ENCODE measurements around the gene PAPOLB. TPM values are rescaled to one million over a fixed set of nuclear protein-coding genes. Genes with fewer than 3 reads are reported as not detected.

Gene PAPOLB
- 0.05 TPM in 1 of 2 replicates, not detected in the other for total RNA-seq

GRCh38 chr7:4861673-4862072 lies at the start of gene PAPOLB:
Gene PAPOLB (minus strand): TSS chr7:4862030. CDS start chr7:4861810, 220 bp downstream.

GRCh38 chr7:4883372-4884144 lies 21.7 kb upstream of the PAPOLB start, which contains the start of gene RADIL:
Gene RADIL (minus strand): TSS chr7:4883716. CDS start chr7:4878139, 5,577 bp downstream.

Other genes starting within 250 kb of the PAPOLB start
- 25.5 and 46.5 TPM in 2 replicates for gene FOXK1, start 179.7 kb downstream of the PAPOLB start, total RNA-seq
- 30.3 and 33.1 TPM in 2 replicates for gene AP5Z1, start 86.4 kb downstream of the PAPOLB start, total RNA-seq
- 0.30 and 1.2 TPM in 2 replicates for gene RADIL, start 21.7 kb upstream of the PAPOLB start, total RNA-seq
- gene MMD2, start 97.2 kb upstream of the PAPOLB start, total RNA-seq: not detected in 2 replicates
- gene RBAK, start 183.8 kb upstream of the PAPOLB start, total RNA-seq: 9.5 and 11.7 TPM in 2 replicates